Duodenal mucosa (tissue), 2 donors: Measurements from ENCODE around the gene FAM177B.

Experiments
- H3K27ac ChIP-seq: one replicate; pipeline ENCODE4 v1.7.0; 2013; ENCODE audit warnings: low read depth, low read length
- H3K27me3 ChIP-seq, 2 donors: one replicate each; pipeline ENCODE4 v1.7.0; 2013; ENCODE audit warnings: low read length in 2 of 2, control low read depth in 1 of 2; ENCODE audit not compliant: insufficient read depth in 2 of 2, control insufficient read depth in 1 of 2
- H3K36me3 ChIP-seq, 2 donors: one replicate each; pipeline ENCODE4 v1.7.0; 2013; ENCODE audit warnings: low read length in 2 of 2, control low read depth in 1 of 2; ENCODE audit not compliant: insufficient read depth in 2 of 2, control insufficient read depth in 1 of 2
- H3K4me1 ChIP-seq, 2 donors: one replicate each; pipeline ENCODE4 v1.7.0; 2013; ENCODE audit warnings: low read length in 2 of 2, control low read depth in 1 of 2; ENCODE audit not compliant: insufficient read depth in 2 of 2, control insufficient read depth in 1 of 2
- H3K4me3 ChIP-seq, 2 donors: one replicate each; pipeline ENCODE4 v1.7.0; 2013; ENCODE audit warnings: low read length in 2 of 2, low read depth in 1 of 2
- H3K9ac ChIP-seq, 2 donors: one replicate each; pipeline ENCODE4 v1.7.0; 2013; ENCODE audit warnings: low read length in 2 of 2, low read depth in 1 of 2
- H3K9me3 ChIP-seq, 2 donors: one replicate each; pipeline ENCODE4 v1.7.0; 2013; ENCODE audit warnings: low read length in 2 of 2, control low read depth in 1 of 2; ENCODE audit not compliant: control insufficient read depth in 1 of 2

Gene FAM177B

GRCh38 chr1:222791006-222791710 is 54.2 kb downstream of the FAM177B start:
- no peak overlapping the region for H3K4me3 ChIP-seq
- H3K27ac ChIP-seq: no peak overlapping the region
- H3K9me3 ChIP-seq: no peaks in the 10 kb centered on the region
- H3K4me1 ChIP-seq: peaks cover 0 to 5% of the 10 kb centered on the region in 2 donors
- no peak overlapping the region for H3K9ac ChIP-seq
- H3K36me3 ChIP-seq: no peaks in the 10 kb centered on the region
- H3K27me3 ChIP-seq: no peaks in the 10 kb centered on the region

- Histone ChIP-seq H3K27ac (no peak overlapping the region), H3K4me1 (peaks cover 0 to 5% of the 10 kb centered on the region in 2 donors), H3K4me3 (no peak overlapping the region), H3K9ac (no peak overlapping the region), H3K27me3 (no peaks in the 10 kb centered on the region), H3K9me3 (no peaks in the 10 kb centered on the region), H3K36me3 (no peaks in the 10 kb centered on the region)
Measured at GRCh38 chr1:222792744-222793143, 55.7 kb downstream of the FAM177B start.

DNA sequence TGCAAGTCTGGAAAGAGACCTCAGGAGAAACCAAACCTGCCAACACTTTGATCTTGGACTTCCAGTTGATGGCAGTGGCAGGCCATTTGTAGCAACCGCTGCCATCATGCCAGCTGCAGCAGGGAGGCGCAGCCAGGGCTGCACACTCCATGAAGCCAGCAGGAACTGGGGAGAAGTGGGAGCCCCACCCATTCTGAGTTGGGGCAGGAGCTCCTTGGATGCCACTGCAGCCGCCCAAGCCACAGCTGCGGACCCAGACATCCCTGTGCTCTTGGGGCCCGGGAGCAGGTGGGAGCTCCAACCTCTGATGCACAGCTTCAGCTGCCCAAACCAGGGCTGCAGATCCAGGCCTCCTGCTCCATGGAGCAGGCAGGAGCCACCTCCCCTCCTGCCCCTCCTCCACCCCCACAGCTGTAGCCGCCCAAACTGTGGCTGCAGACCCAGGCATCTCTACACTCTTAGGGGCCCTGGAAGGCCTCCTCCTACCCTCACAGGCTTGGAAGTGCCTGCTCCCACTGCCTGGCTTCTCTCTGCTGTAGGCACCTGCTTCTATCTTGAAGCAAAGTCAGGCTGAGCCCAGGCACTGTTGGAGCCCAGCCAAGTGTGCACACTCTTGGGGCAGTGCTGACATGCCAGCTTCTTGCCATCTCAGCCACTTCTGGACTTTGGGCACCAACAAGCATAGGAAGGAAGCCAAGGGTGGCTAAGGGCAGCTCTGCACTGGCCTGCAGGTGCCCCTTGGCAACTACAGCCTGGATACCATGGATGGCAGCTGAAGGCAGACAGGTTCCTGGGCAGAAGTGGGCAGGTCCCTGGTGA is 57.9 kb downstream of the FAM177B start:
- Histone ChIP-seq H3K36me3 (no peaks in the 10 kb centered on the region), H3K9ac (no peak overlapping the region), H3K4me1 (peaks cover 0 to 5% of the 10 kb centered on the region in 2 donors), H3K27ac (no peak overlapping the region), H3K4me3 (no peak overlapping the region), H3K9me3 (no peaks in the 10 kb centered on the region), H3K27me3 (no peaks in the 10 kb centered on the region)

DNA sequence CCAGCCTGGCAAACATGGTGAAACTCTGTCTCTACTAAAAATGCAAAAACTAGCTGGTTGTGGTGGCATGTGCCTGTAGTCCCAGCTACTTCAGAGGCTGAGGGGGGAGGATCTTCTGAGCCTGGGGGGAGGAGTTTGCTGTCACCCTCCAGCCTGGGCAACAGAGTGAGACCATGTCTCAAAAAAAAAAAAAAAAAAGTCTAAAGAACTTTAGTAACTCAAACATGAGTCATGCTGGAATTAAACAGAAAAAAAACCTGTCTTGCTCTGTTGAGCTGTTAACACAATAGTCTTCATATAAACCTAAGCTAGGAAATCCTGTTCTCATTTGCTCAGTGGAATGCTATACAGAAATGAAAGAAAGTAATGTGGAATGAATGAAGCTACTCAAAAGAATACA is 61.1 kb downstream of the FAM177B start:
- H3K9ac ChIP-seq: no peak overlapping the region
- H3K36me3 ChIP-seq: no peaks in the 10 kb centered on the region
- no peaks in the 10 kb centered on the region for H3K27me3 ChIP-seq
- H3K4me1 ChIP-seq: peaks cover 0 to 5% of the 10 kb centered on the region in 2 donors
- no peak overlapping the region for H3K27ac ChIP-seq
- H3K4me3 ChIP-seq: no peak overlapping the region
- H3K9me3 ChIP-seq: no peaks in the 10 kb centered on the region

- Histone ChIP-seq H3K36me3 (no peaks in the 10 kb centered on the region), H3K27me3 (peaks cover 0 to 3% of the 10 kb centered on the region in 2 donors), H3K9me3 (no peaks in the 10 kb centered on the region), H3K9ac (no peak overlapping the region), H3K27ac (no peak overlapping the region), H3K4me1 (peaks cover 0 to 5% of the 10 kb centered on the region in 2 donors), H3K4me3 (no peak overlapping the region)
Measured at GRCh38 chr1:222798975-222799374, 62.0 kb downstream of the FAM177B start.
